A549 (cell line): ENCODE measurements around the gene MND1. TPM values are rescaled to one million over a fixed set of nuclear protein-coding genes. Genes with fewer than 3 reads are reported as not detected.

ENCODE experiments used
- ATAC-seq, 2 experiments: fragments of 200-7000 bp in 1 of 2; fragments of >200 bp in 1 of 2; cut with Nextera tagmentation in 1 of 2; cut with Tn5 transposase in 1 of 2; 3 replicates each; pipeline versions ENCODE4 v1.8.0 to v1.9.1; 2018 to 2020; ENCODE audit warnings: mild to moderate bottlenecking in 1 of 2, moderate library complexity in 1 of 2
- CTCF ChIA-PET: fragments of 300-600 bp; sonication (Branson Sonifier 250); formaldehyde crosslinking; extraction: SDS; loops from one replicate; lab custom pipeline; 2021; ENCODE audit warnings: antibody characterized with exemption, inconsistent platforms; lab: Yijun Ruan, JAX
- POLR2A ChIA-PET: fragments of 350-600 bp; formaldehyde crosslinking; extraction: SDS; loops from one replicate; lab custom pipeline; 2021; ENCODE audit warnings: antibody characterized with exemption, inconsistent platforms; lab: Yijun Ruan, JAX
- DNase-seq, 2 experiments: peaks; one replicate each; pipeline versions ENCODE4 v3.0.0 to v3.0.0-alpha.2; 2011 to 2016; ENCODE audit warnings: low read depth in 1 of 2, low spot score in 1 of 2
- FAIRE-seq: peaks from 2 replicates; lab custom pipeline; 2011; peaks lifted over from hg19 to GRCh38; lab: Jason Lieb, UNC
- H3K27ac ChIP-seq, 2 experiments: fragments of >200 bp; sonication (Bioruptor Twin); formaldehyde crosslinking; 3 replicates each; pipeline ENCODE4 v1.5.1; 2016 to 2017
- H3K4me1 ChIP-seq: fragments of >200 bp; sonication (Bioruptor Twin); formaldehyde crosslinking; 3 replicates; pipeline ENCODE4 v1.6.1; 2016
- H3K4me2 ChIP-seq: fragments of >200 bp; sonication (Bioruptor Twin); formaldehyde crosslinking; 3 replicates; pipeline ENCODE4 v1.6.1; 2016
- H3K4me3 ChIP-seq: fragments of >200 bp; sonication (Bioruptor Twin); formaldehyde crosslinking; 3 replicates; pipeline ENCODE4 v1.5.1; 2016
- H3K9me3 ChIP-seq: fragments of >200 bp; sonication (Bioruptor Twin); formaldehyde crosslinking; 3 replicates; pipeline ENCODE4 v1.6.1; 2016
- CBX2 ChIP-seq: fragments of 200-600 bp; sonication (generic); IDR thresholded peaks from 2 replicates; pipeline ENCODE4 v1.6.1; 2016; ENCODE audit warnings: low read depth, mild to moderate bottlenecking, borderline replicate concordance
- EHF ChIP-seq: fragments of 250-450 bp; sonication (Bioruptor Pico); IDR thresholded peaks from 2 replicates; pipeline ENCODE4 v1.5.0; 2020; ENCODE audit warnings: mild to moderate bottlenecking
- EP300 ChIP-seq, 2 experiments: fragments of >200 bp; sonication (Bioruptor Twin); formaldehyde crosslinking; IDR thresholded peaks; 2 replicates in 1 of 2; 3 replicates in 1 of 2; pipeline ENCODE4 v1.6.1; 2016 to 2017
- FOXS1 ChIP-seq: fragments of 250-450 bp; sonication (Bioruptor Pico); IDR thresholded peaks from 2 replicates; pipeline ENCODE4 v1.5.0; 2020; ENCODE audit warnings: mild to moderate bottlenecking, moderate library complexity
- GATA3 ChIP-seq: IDR thresholded peaks from 2 replicates; pipeline ENCODE4 v1.6.1; 2012; ENCODE audit warnings: borderline replicate concordance
- HOXB13 ChIP-seq: fragments of 250-450 bp; sonication (Bioruptor Pico); IDR thresholded peaks from 2 replicates; pipeline ENCODE4 v1.5.0; 2020; ENCODE audit warnings: low read depth, mild to moderate bottlenecking, moderate library complexity
- HOXB5 ChIP-seq: fragments of 250-450 bp; sonication (Bioruptor Pico); IDR thresholded peaks from 2 replicates; pipeline ENCODE4 v1.5.0; 2020; ENCODE audit warnings: mild to moderate bottlenecking, moderate library complexity
- JUN ChIP-seq, 2 experiments: fragments of >200 bp; sonication (Bioruptor Twin); formaldehyde crosslinking; IDR thresholded peaks; 2 replicates in 1 of 2; 3 replicates in 1 of 2; pipeline ENCODE4 v1.6.1; 2016 to 2017
- JUNB ChIP-seq: fragments of >200 bp; sonication (Bioruptor Twin); formaldehyde crosslinking; IDR thresholded peaks from 2 replicates; pipeline ENCODE4 v1.6.1; 2016
- KDM1A ChIP-seq: fragments of 200-600 bp; sonication (generic); IDR thresholded peaks from 2 replicates; pipeline ENCODE4 v1.6.1; 2016; ENCODE audit warnings: low read depth, mild to moderate bottlenecking
- KDM5A ChIP-seq: fragments of 200-600 bp; sonication (generic); IDR thresholded peaks from 2 replicates; pipeline ENCODE4 v1.6.1; 2016; ENCODE audit warnings: antibody characterized with exemption, mild to moderate bottlenecking
- MAFK ChIP-seq: fragments of 450-650 bp; IDR thresholded peaks from 2 replicates; pipeline ENCODE4 v1.6.1; 2014; ENCODE audit not compliant: partially characterized antibody
- NFE2L2 ChIP-seq: fragments of 150-350 bp; conservative IDR thresholded peaks from 2 replicates; pipeline ENCODE4 v1.6.1; 2014; ENCODE audit warnings: low read length
- NPAS2 ChIP-seq: fragments of 250-450 bp; sonication (Bioruptor Pico); IDR thresholded peaks from 2 replicates; pipeline ENCODE4 v1.8.0; 2022; ENCODE audit warnings: mild to moderate bottlenecking, moderate library complexity, borderline replicate concordance
- PHF8 ChIP-seq: fragments of 200-600 bp; sonication (generic); IDR thresholded peaks from 2 replicates; pipeline ENCODE4 v1.6.1; 2016; ENCODE audit warnings: low read depth, mild to moderate bottlenecking, antibody characterized with exemption, moderate library complexity, borderline replicate concordance
- POLR2A ChIP-seq: IDR thresholded peaks from 2 replicates; pipeline ENCODE4 v1.6.1; 2012; ENCODE audit warnings: mild to moderate bottlenecking, low read length
- POLR2AphosphoS2 ChIP-seq: conservative IDR thresholded peaks from 2 replicates; pipeline ENCODE4 v1.6.1; 2012; ENCODE audit warnings: low read length, improper control_type of control experiment, inconsistent platforms
- RAD21 ChIP-seq, 2 experiments: fragments of >200 bp in 1 of 2; sonication (Bioruptor Twin) in 1 of 2; formaldehyde crosslinking in 1 of 2; IDR thresholded peaks in 1 of 2; conservative IDR thresholded peaks in 1 of 2; 2 replicates in 1 of 2; 3 replicates in 1 of 2; pipeline ENCODE4 v1.6.1; 2012 to 2018; ENCODE audit warnings: inconsistent platforms in 1 of 2
- RARB ChIP-seq: fragments of 250-450 bp; sonication (Bioruptor Pico); IDR thresholded peaks from 2 replicates; pipeline ENCODE4 v1.8.0; 2021; ENCODE audit warnings: mild to moderate bottlenecking, moderate library complexity
- SMC3 ChIP-seq: fragments of >200 bp; sonication (Bioruptor Twin); formaldehyde crosslinking; IDR thresholded peaks from 3 replicates; pipeline ENCODE4 v1.6.1; 2018; ENCODE audit warnings: inconsistent platforms
- TFCP2L1 ChIP-seq: fragments of 250-450 bp; sonication (Bioruptor Pico); IDR thresholded peaks from 2 replicates; pipeline ENCODE4 v1.5.0; 2021; ENCODE audit warnings: mild to moderate bottlenecking
- ZC3H11A ChIP-seq: fragments of 450-650 bp; IDR thresholded peaks from 2 replicates; pipeline ENCODE4 v1.6.1; 2014; ENCODE audit warnings: antibody characterized with exemption, mild to moderate bottlenecking
- ZFP36 ChIP-seq: fragments of 450-650 bp; IDR thresholded peaks from 2 replicates; pipeline ENCODE4 v1.6.1; 2014; ENCODE audit warnings: borderline replicate concordance; ENCODE audit not compliant: partially characterized antibody
- ZNF302 ChIP-seq: fragments of 250-450 bp; sonication (Bioruptor Pico); IDR thresholded peaks from 2 replicates; pipeline ENCODE4 v1.9.0; 2021; ENCODE audit warnings: inconsistent platforms, mild to moderate bottlenecking, moderate library complexity
- ZSCAN20 ChIP-seq: fragments of 250-450 bp; sonication (Bioruptor Pico); IDR thresholded peaks from 2 replicates; pipeline ENCODE4 v1.8.0; 2022; ENCODE audit warnings: mild to moderate bottlenecking, moderate library complexity
- WGBS: methylation state at CpG from one replicate; pipeline ENCODE4 v1.1.6; 2017; ENCODE audit errors: missing lambda C conversion rate; 5-methylcytosine and 5-hydroxymethylcytosine counted together
- polyA plus RNA-seq, 4 experiments: library from polyadenylated mRNA; depleted of rRNA in 3 of 4; stranded (reverse); fragments of >200 nt; fragmentation: RNase III in 1 of 4; extraction: RNeasy Plus Mini Kit Qiagen cat#74134 plus additional on column Dnase treatment in 1 of 4; gene quantifications; 2 replicates in 3 of 4; 3 replicates in 1 of 4; pipeline ENCODE4 v1.2.3, GENCODE V29; 2011 to 2017
- TF ChIP-seq, protein P1 (sequence below): fragments of >200 bp; sonication (Bioruptor Twin); formaldehyde crosslinking; IDR thresholded peaks from 3 replicates; pipeline ENCODE4 v1.6.1; 2016
- TF ChIP-seq, protein P2 (sequence below): IDR thresholded peaks from 2 replicates; pipeline ENCODE4 v1.6.1; 2012
- TF ChIP-seq, protein P3 (sequence below): fragments of >200 bp; sonication (Bioruptor Twin); formaldehyde crosslinking; IDR thresholded peaks from 2 replicates; pipeline ENCODE4 v1.6.1; 2016
- TF ChIP-seq, protein P4 (sequence below): IDR thresholded peaks from 2 replicates; pipeline ENCODE4 v1.6.1; 2012; ENCODE audit warnings: low read depth, borderline replicate concordance
- TF ChIP-seq, protein P5 (sequence below): fragments of 150-350 bp; IDR thresholded peaks from 2 replicates; pipeline ENCODE4 v1.6.1; 2014; ENCODE audit warnings: low read depth, mild to moderate bottlenecking, low read length
- TF ChIP-seq, protein P6 (sequence below): fragments of 250-450 bp; sonication (Bioruptor Pico); IDR thresholded peaks from 2 replicates; pipeline ENCODE4 v1.5.0; 2021; ENCODE audit warnings: mild to moderate bottlenecking, moderate library complexity, borderline replicate concordance

Gene MND1
- polyA plus RNA-seq, 2 of the 4 experiments (the other 2 are of a cell fraction), result 16.3 to 16.6 TPM

DNA sequence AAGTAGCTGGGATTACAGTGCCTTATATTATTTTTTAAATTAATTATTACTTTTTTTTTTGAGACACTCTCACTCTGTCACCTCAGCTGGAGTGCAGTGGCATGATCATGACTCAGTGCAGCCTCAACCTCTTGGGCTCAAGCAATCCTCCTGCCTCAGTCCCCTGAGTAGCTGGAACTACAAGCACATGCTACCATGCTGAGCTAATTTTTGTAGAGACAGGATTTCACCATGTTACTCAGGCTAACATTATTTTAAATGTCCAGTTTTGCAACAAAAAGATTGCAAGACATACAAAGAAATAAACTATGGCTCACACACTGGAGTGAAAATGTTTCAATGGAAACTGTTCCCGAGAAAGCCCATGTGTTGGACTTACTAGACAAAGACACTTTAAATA, 59.2 kb downstream of the MND1 start:
- CTCF ChIA-PET, result interaction anchor here (1.2 kb wide), 1 partner anchor 10 kb away, joined by 3 read pairs; no protein-coding TSS in a partner anchor
- POLR2A ChIA-PET, result no interaction called here
- no peak for FAIRE-seq
- H3K4me1 ChIP-seq, result no peaks in the 10 kb centered on the region
- ATAC-seq, result no peak
- no peak overlapping the region for H3K27ac ChIP-seq
- 74% methylated on average over 1 of the region's 1 CpG for WGBS
- TF ChIP-seq, protein P1, sequence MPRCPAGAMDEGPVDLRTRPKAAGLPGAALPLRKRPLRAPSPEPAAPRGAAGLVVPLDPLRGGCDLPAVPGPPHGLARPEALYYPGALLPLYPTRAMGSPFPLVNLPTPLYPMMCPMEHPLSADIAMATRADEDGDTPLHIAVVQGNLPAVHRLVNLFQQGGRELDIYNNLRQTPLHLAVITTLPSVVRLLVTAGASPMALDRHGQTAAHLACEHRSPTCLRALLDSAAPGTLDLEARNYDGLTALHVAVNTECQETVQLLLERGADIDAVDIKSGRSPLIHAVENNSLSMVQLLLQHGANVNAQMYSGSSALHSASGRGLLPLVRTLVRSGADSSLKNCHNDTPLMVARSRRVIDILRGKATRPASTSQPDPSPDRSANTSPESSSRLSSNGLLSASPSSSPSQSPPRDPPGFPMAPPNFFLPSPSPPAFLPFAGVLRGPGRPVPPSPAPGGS, result no peak
- TF ChIP-seq, protein P2, sequence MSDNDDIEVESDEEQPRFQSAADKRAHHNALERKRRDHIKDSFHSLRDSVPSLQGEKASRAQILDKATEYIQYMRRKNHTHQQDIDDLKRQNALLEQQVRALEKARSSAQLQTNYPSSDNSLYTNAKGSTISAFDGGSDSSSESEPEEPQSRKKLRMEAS, result no peak
- H3K4me2 ChIP-seq, result no peak overlapping the region
- no peak overlapping the region for H3K4me3 ChIP-seq
- DNase-seq, result no peak
- no peaks in the 10 kb centered on the region for H3K9me3 ChIP-seq

DNA sequence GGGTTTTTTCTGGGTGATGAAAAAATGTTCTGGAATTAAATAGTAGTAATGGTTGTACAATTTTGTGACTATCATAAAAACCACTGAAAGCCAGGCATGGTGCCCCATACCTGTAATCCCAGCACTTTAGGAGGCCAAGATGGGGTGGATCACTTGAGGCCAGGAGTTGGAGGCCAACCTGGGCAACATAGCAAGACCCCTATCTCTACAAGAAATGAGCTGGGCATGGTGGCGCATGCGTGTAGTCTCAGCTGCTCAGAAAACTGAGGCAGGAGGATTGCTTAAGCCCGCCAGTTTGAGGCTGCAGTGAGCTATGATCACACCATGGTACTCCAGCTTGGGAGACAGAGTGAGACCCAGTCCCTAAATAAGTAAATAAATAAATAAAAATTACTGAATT, 63.4 kb downstream of the MND1 start:
- Histone ChIP-seq H3K4me2 (no peak overlapping the region), H3K27ac (no peak overlapping the region), H3K9me3 (no peaks in the 10 kb centered on the region), H3K4me3 (no peak overlapping the region), H3K4me1 (peaks cover 12% of the 10 kb centered on the region; the same call in 2 of the 3 replicates)
- CTCF ChIA-PET, result no interaction called here
- no peak for FAIRE-seq
- TF ChIP-seq CBX2, result no peak
- no peak for TF ChIP-seq EHF
- TF ChIP-seq HOXB13 (CRISPR knock-in tag), result no peak
- TF ChIP-seq, protein P3, sequence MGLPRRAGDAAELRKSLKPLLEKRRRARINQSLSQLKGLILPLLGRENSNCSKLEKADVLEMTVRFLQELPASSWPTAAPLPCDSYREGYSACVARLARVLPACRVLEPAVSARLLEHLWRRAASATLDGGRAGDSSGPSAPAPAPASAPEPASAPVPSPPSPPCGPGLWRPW, result no peak
- no peak for TF ChIP-seq MAFK
- no peak for TF ChIP-seq JUNB
- TF ChIP-seq, protein P2, result no peak
- TF ChIP-seq, protein P4, sequence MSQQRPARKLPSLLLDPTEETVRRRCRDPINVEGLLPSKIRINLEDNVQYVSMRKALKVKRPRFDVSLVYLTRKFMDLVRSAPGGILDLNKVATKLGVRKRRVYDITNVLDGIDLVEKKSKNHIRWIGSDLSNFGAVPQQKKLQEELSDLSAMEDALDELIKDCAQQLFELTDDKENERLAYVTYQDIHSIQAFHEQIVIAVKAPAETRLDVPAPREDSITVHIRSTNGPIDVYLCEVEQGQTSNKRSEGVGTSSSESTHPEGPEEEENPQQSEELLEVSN, result no peak
- no peak for TF ChIP-seq ZC3H11A
- no peak for TF ChIP-seq SMC3
- no peak for TF ChIP-seq RARB (CRISPR knock-in tag)
- TF ChIP-seq NFE2L2, result no peak
- no peak for TF ChIP-seq TFCP2L1 (CRISPR knock-in tag)
- no peak for TF ChIP-seq ZFP36
- TF ChIP-seq PHF8, result no peak
- no peak for TF ChIP-seq GATA3
- no peak for TF ChIP-seq POLR2AphosphoS2
- POLR2A ChIA-PET, result interaction anchor here (0.9 kb wide), 1 partner anchor 58 kb away, joined by 4 read pairs; the partner anchor contains the start of gene TMEM131L
- ATAC-seq, result no peak
- DNase-seq, result no peak
- 96% methylated on average over 2 of the region's 3 CpGs for WGBS

DNA sequence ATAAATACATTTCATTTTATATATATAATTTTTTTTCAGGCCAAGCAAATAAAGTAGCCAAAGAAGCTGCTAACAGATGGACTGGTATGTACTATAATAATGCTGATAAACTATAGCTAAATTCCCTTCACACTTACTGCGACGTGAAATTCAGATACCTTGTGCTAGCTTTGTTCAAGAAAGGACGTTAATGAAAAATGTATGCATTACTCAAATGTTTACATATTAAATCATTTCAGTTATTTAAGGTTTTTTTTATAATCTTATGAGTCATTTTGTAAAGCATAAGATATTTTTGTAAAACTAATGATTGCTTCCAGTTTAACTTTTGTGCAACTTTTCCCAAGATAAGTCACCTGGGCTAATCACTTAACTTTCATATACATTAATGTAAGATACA, 64.4 kb downstream of the MND1 start:
- no peak for ATAC-seq

More for the DNA sequence above, 64.4 kb downstream of the MND1 start:
- POLR2A ChIA-PET, result interaction anchor here (0.9 kb wide), 1 partner anchor 57 kb away, joined by 4 read pairs; the partner anchor contains the start of gene TMEM131L
- no peak for TF ChIP-seq KDM1A
- TF ChIP-seq ZNF302 (CRISPR knock-in tag), result no peak
- TF ChIP-seq HOXB5, result no peak
- no peak for TF ChIP-seq POLR2A
- no peak for TF ChIP-seq HOXB13 (CRISPR knock-in tag)
- no peak for TF ChIP-seq KDM5A
- no peak for TF ChIP-seq FOXS1 (CRISPR knock-in tag)
- TF ChIP-seq ZC3H11A, result no peak
- TF ChIP-seq, protein P5, sequence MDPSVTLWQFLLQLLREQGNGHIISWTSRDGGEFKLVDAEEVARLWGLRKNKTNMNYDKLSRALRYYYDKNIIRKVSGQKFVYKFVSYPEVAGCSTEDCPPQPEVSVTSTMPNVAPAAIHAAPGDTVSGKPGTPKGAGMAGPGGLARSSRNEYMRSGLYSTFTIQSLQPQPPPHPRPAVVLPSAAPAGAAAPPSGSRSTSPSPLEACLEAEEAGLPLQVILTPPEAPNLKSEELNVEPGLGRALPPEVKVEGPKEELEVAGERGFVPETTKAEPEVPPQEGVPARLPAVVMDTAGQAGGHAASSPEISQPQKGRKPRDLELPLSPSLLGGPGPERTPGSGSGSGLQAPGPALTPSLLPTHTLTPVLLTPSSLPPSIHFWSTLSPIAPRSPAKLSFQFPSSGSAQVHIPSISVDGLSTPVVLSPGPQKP, result no peak
- no peak for TF ChIP-seq EP300 (IDR thresholded peaks at IDR 0.05)
- no peak for TF ChIP-seq RAD21 (conservative IDR thresholded peaks at IDR 0.05 in 1 of 2, IDR thresholded peaks at IDR 0.05 in 1 of 2)
- no peak for TF ChIP-seq JUN (IDR thresholded peaks at IDR 0.05)
- no peak for TF ChIP-seq MAFK
- no peak for TF ChIP-seq ZSCAN20
- TF ChIP-seq CBX2, result no peak
- no peak for TF ChIP-seq NPAS2 (CRISPR knock-in tag)
- TF ChIP-seq, protein P6, sequence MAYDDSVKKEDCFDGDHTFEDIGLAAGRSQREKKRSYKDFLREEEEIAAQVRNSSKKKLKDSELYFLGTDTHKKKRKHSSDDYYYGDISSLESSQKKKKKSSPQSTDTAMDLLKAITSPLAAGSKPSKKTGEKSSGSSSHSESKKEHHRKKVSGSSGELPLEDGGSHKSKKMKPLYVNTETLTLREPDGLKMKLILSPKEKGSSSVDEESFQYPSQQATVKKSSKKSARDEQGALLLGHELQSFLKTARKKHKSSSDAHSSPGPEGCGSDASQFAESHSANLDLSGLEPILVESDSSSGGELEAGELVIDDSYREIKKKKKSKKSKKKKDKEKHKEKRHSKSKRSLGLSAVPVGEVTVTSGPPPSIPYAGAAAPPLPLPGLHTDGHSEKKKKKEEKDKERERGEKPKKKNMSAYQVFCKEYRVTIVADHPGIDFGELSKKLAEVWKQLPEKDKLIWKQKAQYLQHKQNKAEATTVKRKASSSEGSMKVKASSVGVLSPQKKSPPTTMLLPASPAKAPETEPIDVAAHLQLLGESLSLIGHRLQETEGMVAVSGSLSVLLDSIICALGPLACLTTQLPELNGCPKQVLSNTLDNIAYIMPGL (CRISPR knock-in tag), result no peak
- TF ChIP-seq, all 56 proteins: peak for 0
- Histone ChIP-seq H3K4me1 (peaks cover 12% of the 10 kb centered on the region; the same call in 2 of the 3 replicates), H3K4me2 (no peak overlapping the region), H3K4me3 (no peak overlapping the region), H3K27ac (no peak overlapping the region), H3K9me3 (no peaks in the 10 kb centered on the region)
- DNase-seq (no peak), FAIRE-seq (no peak)
- CTCF ChIA-PET, result no interaction called here
- WGBS, result 60% methylated on average over 3 of the region's 3 CpGs
